Neural progenitor cell (in vitro differentiated cells): ENCODE measurements around the gene ABHD5.

Source experiments
- EZH2 ChIP-seq: fragments of 200-600 bp; sonication (generic); IDR thresholded peaks from 2 replicates; pipeline ENCODE4 v1.6.1; 2017; ENCODE audit warnings: antibody characterized with exemption, mild to moderate bottlenecking, moderate library complexity
- EZH2phosphoT487 ChIP-seq: fragments of 200-600 bp; sonication (generic); IDR thresholded peaks from 2 replicates; pipeline ENCODE4 v1.6.1; 2017; ENCODE audit warnings: antibody characterized with exemption
- TF ChIP-seq, protein P1 (sequence below): fragments of 200-600 bp; sonication (generic); IDR thresholded peaks from 2 replicates; pipeline ENCODE4 v1.5.1; 2017; ENCODE audit warnings: antibody characterized with exemption, mild to moderate bottlenecking

GRCh38 chr3:43779850-43780249 lies 89.1 kb downstream of the ABHD5 start:
- TF ChIP-seq, protein P1, sequence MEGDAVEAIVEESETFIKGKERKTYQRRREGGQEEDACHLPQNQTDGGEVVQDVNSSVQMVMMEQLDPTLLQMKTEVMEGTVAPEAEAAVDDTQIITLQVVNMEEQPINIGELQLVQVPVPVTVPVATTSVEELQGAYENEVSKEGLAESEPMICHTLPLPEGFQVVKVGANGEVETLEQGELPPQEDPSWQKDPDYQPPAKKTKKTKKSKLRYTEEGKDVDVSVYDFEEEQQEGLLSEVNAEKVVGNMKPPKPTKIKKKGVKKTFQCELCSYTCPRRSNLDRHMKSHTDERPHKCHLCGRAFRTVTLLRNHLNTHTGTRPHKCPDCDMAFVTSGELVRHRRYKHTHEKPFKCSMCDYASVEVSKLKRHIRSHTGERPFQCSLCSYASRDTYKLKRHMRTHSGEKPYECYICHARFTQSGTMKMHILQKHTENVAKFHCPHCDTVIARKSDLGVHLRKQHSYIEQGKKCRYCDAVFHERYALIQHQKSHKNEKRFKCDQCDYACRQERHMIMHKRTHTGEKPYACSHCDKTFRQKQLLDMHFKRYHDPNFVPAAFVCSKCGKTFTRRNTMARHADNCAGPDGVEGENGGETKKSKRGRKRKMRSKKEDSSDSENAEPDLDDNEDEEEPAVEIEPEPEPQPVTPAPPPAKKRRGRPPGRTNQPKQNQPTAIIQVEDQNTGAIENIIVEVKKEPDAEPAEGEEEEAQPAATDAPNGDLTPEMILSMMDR: no peak
- TF ChIP-seq EZH2 (no peak), EZH2phosphoT487 (no peak)
